ENCODE results near the gene SSTR5. TPM values are rescaled to one million over a fixed set of nuclear protein-coding genes. Genes with fewer than 3 reads are reported as not detected.

The SSTR5 gene
- total and polyA plus RNA-seq, 11 donors, result 0.22 to 20.1 (median 3.6) TPM

GRCh38 chr16:1033128-1033679, 39.3 kb upstream of the SSTR5 start:
- H3K9me3 ChIP-seq, result no peaks in the 10 kb centered on the region
- intact Hi-C loops (cut with DNase I), result no loop called here
- H3K36me3 ChIP-seq, result no peaks in the 10 kb centered on the region
- H3K4me3 ChIP-seq, result no peak overlapping the region
- H3K27ac ChIP-seq, result no peak overlapping the region
- TF ChIP-seq CTCF (IDR thresholded peaks at IDR 0.05) (no peak), POLR2A (IDR thresholded peaks at IDR 0.05) (no peak)
- H3K4me1 ChIP-seq, result peaks cover 0 to 17% (median 0%) of the 10 kb centered on the region in 12 donors
- DNase-seq (no peak), ATAC-seq (no peak)
- WGBS, 4 donors, result 94 to 98% (median 96%) methylated on average over 3 of the region's 3 CpGs
- H3K27me3 ChIP-seq, result peaks cover 5 to 62% (median 29%) of the 10 kb centered on the region in 9 donors

GRCh38 chr16:1034230-1035065, 38.1 kb upstream of the SSTR5 start:
- DNase-seq (no peak), ATAC-seq (no peak)
- Histone ChIP-seq H3K36me3 (no peaks in the 10 kb centered on the region), H3K4me1 (peaks cover 0 to 5% (median 0%) of the 10 kb centered on the region in 12 donors), H3K27me3 (peaks cover 1 to 63% (median 27%) of the 10 kb centered on the region in 9 donors), H3K27ac (no peak overlapping the region), H3K9me3 (no peaks in the 10 kb centered on the region), H3K4me3 (no peak overlapping the region)
- WGBS, 4 donors, result 75 to 85% (median 75%) methylated on average over 4 to 6 of the region's 6 CpGs
- TF ChIP-seq POLR2A (IDR thresholded peaks at IDR 0.05) (no peak), CTCF (IDR thresholded peaks at IDR 0.05) (no peak)
- intact Hi-C loops (cut with DNase I), result no loop called here

- no peak for DNase-seq
- intact Hi-C loops (cut with DNase I), result no loop called here
- TF ChIP-seq POLR2A (IDR thresholded peaks at IDR 0.05), result no peak
- TF ChIP-seq CTCF (IDR thresholded peaks at IDR 0.05), result no peak
- ATAC-seq, result no peak
- H3K9me3 ChIP-seq, result no peaks in the 10 kb centered on the region
- H3K4me1 ChIP-seq, result peaks cover 0 to 5% (median 0%) of the 10 kb centered on the region in 12 donors
- H3K36me3 ChIP-seq, result no peaks in the 10 kb centered on the region
- no peak overlapping the region for H3K27ac ChIP-seq
- H3K27me3 ChIP-seq, result peaks cover 0 to 65% (median 27%) of the 10 kb centered on the region in 9 donors
- no peak overlapping the region for H3K4me3 ChIP-seq
- WGBS, 4 donors, result 67 to 82% (median 78%) methylated on average over 4 to 7 of the region's 7 CpGs
These were observed 37.5 kb upstream of the SSTR5 start for GRCh38 chr16:1035066-1035415.

- intact Hi-C loops (cut with DNase I), result no loop called here
- Histone ChIP-seq H3K4me3 (no peak overlapping the region), H3K36me3 (no peaks in the 10 kb centered on the region), H3K27ac (no peak overlapping the region), H3K27me3 (peaks cover 0 to 57% (median 18%) of the 10 kb centered on the region in 9 donors), H3K9me3 (no peaks in the 10 kb centered on the region), H3K4me1 (no peaks in the 10 kb centered on the region)
- DNase-seq (no peak), ATAC-seq (no peak)
- WGBS, 4 donors, result 46 to 56% (median 52%) methylated on average over 5 to 15 of the region's 15 CpGs
- TF ChIP-seq CTCF (IDR thresholded peaks at IDR 0.05) (no peak), POLR2A (IDR thresholded peaks at IDR 0.05) (no peak)
These were observed 36.4 kb upstream of the SSTR5 start for GRCh38 chr16:1036166-1036565.

All from heart left ventricle (tissue), 16 donors.